Retina (tissue), 1 donor: ENCODE data around the gene REEP1.
A peak's percentile ranks its signal among the peaks of the same experiment; 100 is the strongest.

Experiments used
- DNase-seq: peaks from one replicate; pipeline ENCODE4 v3.0.0-alpha.2; 2016

Gene REEP1, protein sequence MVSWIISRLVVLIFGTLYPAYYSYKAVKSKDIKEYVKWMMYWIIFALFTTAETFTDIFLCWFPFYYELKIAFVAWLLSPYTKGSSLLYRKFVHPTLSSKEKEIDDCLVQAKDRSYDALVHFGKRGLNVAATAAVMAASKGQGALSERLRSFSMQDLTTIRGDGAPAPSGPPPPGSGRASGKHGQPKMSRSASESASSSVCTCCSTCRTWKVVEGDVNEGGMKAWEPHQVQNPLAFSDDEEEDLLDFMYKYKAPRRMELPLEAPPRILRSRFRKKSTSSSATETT

DNA sequence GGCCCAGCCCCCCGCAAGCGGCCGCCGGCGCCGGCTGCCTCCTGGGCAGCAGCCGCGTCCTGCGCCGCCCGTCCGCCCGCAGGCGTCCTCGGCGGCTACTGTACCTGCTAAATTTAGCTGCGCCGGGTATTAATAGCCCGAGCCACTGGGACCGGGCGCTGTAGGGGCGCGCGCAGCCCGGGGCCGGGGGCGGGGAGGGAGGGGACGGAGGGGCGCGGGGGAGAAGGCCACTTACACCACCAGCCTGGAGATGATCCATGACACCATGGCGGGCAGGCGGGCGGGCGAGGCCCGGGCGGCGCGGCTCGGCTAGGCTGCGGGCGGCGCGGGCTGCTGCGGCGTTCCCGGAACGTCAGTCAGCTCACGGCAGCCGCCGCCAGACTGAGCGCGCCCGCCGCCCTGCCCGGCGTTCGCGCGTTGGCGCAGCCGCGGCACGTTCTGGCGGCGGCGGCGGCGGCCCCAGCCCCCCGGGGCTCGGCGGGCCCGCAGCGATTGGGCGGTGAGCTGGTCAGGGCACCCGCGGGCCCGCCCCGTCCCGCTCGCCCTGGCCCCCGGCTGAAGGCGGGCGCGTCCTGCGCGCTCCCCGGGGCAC, at the start of gene REEP1:
Gene REEP1, minus strand, starts transcription at position 383 of the 592 bp plus-strand sequence. Its CDS starts 116 bp downstream, at position 267.
- no peak for DNase-seq

DNA sequence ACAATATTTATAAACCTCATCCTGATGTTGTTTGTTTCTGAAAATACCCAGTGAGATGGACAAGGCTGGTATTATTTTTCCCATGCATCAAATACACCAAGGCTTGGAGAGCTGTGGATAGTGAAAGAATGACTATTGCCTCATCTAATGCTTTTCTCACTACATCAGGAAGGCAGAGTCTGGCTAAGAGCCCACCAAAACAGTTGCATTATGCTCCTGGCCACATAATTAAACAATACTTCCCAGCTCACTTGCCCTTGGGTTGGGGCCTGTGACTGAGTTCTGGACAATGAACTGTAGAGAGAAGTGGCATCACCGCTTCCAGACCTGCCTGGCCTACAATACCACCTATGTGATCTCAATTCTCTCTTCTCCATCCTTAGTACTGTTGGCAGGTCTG, 46.4 kb upstream of the REEP1 start:
- no peak for DNase-seq

DNA sequence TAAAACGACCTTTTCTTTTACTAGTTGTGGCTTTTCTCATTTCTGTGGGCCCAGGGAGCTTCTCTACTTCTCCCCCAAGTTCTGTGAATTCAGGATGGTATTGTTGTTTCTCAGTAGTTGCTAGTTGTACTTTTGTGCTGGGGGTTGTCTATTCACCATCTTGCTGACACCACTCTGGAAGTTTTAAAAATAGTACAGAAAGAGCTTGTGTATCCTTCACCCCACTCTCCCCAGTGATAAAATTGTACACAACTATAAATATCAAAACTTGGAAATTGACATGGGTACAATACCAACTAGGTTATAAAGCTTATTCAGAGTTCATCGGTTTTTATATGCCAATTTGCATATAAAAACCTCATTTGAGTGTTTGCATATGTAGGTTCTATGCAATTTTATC, 45.3 kb upstream of the REEP1 start:
- DNase-seq, result no peak

DNA sequence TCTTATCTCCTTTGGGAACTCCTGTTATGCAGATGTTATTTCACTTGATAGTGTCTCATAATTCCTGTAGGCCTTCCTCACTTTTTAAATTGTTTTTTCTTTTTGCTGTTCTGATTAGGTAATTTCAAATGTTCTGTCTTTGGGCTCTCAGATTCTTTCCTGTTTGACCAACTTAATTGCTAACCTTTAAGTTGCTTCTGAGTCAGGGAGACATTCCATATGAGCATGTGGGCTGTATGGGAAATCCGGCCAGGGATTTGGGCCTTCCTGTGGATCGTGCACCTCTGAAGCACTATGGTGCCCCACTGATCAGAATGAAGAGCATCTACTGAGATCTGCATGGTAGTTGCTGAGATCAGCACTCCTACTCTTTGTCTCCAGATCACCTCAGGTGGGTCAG, 44.7 kb upstream of the REEP1 start:
- no peak for DNase-seq

DNA sequence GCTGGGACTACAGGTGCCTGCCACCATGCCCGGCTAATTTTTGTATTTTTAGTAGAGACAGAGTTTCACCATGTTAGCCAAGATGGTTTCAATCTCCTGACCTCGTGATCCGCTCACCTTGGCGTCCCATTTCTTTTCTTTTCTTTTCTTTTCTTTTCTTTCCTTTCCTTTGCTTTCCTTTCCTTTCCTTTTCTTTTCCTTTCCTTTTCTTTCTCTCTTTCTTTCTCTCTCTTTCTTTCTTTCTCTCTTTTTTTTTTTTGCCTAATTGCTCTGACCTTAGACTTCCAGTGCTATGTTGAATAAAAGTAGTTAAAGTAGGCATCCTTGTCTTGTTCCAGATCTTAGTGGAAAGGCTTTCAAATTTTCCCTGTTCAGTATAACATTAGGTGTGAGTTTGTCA, 41.0 kb upstream of the REEP1 start:
- DNase-seq, result no peak

DNA sequence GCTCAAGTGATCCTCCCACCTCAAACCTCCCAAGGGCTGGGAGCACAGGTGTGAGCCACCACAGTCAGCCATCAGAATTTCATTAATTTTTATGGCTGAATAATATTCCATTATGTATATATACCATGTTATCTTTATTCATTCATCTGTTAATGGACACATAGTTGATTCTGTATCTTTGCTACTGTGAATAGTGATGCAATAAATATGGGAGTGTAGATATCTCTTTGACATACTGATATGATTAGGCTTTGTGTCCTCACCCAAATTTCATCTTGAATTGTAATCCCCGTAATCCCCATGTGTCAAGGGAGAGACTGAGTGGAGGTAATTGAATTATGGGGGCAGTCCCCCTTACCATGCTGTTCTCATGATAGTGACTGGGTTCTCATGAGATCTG, 38.2 kb upstream of the REEP1 start:
- no peak for DNase-seq

DNA sequence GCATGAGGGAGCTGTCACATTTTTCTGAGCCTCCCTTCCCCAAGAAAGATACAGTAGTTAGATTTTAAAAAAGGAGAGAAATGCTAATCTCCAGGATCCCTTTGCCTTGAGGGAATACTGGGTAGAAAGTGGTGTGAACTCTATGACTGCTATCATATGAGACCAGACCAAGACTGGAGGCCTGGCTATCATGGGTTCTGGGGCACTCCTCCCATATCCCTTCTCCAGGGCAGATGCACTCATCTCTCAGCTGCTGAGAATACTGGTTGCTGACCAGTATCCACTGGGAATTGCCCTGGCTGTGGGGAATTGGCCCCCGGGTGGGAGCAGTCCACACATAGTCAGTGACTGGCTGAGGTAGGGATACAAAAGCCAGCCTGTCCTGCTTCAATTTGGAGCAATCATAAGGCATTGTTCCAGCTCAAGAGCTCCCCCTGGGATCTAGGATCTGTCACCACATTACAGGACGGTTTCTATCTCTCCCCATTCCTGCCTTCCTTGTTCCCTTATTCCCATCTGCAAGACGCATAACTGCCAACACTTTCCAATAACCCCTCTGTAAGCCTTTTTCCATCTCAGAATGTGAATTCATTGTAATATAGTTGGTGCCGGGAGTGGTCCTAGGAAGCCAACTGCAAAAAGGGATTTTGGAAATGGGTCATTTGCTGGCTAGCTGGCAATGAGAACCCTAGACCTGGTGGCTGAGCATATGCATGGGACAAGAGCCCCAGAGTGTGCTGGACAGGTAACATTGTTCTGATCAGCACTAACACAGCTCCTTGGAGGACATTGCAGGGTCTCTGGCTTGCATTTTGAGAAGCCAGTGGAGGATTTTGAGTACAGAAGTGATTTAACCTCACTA, 35.4 kb upstream of the REEP1 start:
- peak; percentile 53 for DNase-seq

DNA sequence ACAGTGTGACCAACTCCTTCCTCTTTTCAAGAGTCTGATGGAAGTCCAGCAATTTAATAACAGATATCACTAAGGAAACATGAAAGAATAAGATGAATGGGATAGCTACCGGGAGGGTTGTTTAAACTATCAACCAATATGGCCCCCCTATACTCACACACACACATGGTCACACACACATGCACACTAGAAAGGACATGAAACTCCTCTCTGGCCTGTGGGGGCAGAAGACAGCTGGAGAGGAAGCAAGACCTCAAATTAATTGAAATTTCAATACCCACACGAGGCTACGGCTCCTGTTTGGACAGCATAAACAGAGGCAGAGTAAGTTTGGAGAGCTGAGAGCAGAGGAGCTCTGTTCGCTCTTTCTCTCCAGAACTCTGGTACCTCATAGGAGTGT, 34.7 kb upstream of the REEP1 start:
- DNase-seq, result no peak

DNA sequence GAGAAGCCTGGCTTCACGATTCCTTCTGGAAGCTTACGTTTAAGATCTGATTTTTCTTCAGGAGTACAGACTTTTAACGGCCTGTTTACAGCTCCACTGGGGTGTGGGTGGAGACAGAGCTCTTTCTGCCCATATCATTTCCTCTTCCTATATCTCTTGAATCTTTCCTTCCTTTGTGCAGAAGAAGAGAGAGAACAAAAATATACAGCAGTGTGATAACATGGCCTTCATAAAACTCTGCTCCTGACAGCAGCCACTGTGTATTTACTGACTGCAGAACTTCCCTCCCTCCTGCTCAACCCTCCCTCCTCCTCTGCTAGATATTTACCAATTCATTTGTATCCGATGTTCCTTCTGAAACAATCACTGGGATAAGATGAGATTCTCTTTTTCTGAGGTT, 34.1 kb upstream of the REEP1 start:
- DNase-seq, result no peak

DNA sequence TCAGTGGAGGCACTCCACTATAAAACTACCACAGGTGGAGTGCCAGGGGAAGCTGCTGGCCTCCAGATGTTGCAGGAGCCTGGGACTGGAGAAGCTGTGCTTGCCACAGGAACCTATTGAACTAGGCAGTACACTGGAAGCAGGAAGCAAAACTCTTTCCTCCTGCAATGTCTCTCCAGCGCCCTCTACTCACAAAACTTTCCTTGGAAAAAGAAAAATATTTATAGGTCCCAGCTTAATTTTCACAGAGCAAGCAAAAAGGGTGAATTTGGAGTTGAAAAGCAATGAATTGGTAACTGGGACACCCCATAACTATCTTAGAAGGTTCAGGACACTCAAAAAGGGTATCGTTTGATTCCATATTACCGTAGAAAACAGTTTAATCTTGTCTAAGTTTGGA, 33.2 kb upstream of the REEP1 start:
- no peak for DNase-seq

DNA sequence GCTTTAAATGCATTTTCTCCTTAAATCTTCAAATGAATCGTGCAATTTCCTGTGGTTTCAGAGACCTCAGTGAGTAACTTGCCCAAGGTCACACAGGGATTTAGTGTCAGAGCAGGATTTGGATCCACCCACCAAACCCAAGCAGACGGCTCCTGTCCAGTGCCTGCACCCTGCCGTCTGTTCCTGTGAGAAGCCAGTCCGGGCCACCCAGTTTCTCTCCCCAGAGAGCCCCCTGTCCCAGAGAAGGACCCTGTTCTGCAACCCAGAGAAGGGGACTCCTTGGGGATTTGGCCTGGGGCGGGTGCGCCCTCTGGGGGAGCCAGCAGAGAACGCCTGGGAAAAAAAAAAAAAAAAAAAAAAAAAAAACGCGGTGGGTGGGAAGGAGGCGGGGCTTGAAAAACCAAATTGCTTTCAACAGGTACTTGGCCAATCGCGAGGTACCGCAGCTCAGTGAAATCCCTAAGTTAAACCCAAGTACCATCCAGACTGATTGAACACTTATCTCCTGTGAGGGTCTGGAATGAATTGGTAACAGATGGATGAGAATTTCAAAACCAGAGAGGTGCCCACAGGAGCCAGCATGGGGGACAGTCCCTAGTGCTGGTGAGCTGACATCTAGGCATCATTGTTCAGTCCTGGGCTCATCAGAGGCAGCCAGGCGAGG, 30.9 kb upstream of the REEP1 start:
- DNase-seq, result peak; percentile 79

DNA sequence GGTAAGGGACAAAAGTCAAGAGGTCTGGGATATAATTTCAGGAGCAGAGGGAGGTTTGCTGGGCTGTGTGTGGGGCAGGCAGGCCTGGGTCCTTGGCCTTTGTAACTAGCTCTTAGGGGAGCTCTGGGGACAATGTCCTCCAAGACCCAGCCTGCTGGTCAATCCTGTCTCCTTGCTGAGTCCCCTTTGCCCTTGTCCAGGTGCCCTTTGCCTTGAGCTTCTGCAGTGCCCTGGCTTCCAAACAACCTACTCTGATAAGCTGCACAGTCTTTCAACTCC, 30.0 kb upstream of the REEP1 start:
- DNase-seq, result no peak

DNA sequence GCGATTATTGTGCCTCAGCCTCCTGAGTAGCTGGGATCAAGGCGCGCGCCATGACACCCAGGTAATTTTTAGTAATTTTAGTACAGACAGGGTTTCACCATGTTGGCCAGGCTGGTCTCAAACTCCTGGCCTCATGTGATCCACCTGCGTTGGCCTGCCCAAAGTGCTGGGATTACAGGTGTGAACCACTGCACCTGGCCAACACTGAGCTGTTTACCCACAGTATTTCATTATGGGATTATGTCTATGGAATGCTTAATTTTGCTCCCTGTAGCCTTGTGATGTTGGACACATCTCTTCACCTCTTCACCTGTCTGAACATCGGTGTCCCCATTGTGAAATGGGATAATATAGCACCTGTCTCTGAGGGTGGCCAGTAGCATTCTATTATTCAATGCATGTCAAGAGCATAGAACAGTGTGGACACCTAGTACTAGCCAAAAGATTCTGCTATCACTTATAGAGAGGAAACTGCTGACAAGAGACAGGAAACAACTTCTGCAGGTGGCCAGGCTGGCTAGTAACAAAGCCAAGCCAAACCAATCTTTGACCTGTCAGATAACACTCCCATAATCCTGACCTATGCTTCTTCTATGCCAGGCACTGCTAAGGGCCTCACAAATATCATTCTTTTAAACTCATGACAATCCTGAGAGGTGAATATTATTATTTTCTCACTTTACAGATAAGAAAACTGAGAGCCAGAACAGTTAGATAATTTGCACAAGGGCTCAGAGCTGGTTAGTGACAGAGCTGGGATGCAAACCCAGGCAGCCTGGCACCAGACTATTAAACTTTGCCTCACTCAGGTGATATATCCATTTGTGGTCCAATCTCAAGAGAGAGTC, 29.4 kb upstream of the REEP1 start:
- DNase-seq, result no peak

DNA sequence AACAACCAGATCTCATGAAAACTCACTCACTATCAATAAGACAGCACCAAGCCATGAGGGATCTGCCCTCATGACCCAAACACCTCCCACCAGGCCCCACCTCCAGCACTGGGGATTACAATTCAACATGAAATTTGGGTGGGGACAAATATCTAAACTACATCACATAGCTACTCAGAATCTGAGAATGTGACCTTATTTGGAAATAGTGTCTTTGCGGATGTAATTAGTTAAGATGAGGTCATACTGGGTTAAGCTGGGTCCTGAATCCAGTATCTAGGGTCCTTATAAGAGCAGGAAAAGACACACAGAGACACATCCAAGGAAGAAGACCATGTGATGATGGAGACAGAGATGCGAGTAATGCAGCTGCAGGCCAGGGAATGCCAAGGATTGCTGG, 27.5 kb upstream of the REEP1 start:
- no peak for DNase-seq

DNA sequence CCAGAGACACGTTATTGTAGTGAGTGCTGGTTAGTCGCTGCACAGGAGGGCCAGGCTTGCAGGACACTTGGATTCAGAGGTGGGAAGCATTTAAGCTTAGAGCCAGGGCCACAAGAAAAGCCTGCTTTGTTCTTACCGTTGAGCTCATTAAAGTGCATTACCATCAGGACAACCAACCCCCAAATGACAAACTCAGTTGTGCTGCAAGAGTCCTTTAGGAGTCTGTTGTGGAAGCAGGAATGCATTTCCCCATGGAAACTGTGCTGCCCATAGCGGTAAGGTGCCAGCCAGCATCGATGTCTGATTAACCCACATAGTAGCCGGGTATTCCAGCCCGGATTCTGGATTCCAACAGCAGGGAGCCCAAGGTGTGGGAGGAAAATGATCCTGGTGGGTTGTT, 23.4 kb upstream of the REEP1 start:
- DNase-seq, result peak; percentile 79

DNA sequence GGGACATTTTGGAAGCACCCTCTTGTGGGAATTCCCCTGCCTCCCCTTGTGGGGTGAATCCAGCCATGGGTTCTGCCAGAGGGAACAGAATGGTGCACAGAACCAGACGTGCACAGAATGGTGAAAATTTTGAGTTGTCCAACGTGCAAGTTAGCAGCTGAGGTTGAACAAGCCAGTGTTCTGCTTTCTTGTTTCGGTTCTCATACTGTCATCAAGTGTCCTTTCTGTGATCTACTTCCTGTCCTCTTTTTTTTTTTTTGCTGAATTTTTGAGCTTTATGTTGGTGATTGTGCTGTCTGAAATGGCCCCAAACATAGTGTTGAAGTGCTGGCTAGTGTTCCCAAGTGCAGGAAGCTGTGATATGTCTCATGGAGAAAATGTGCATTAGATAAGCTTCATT, 21.5 kb upstream of the REEP1 start:
- no peak for DNase-seq

DNA sequence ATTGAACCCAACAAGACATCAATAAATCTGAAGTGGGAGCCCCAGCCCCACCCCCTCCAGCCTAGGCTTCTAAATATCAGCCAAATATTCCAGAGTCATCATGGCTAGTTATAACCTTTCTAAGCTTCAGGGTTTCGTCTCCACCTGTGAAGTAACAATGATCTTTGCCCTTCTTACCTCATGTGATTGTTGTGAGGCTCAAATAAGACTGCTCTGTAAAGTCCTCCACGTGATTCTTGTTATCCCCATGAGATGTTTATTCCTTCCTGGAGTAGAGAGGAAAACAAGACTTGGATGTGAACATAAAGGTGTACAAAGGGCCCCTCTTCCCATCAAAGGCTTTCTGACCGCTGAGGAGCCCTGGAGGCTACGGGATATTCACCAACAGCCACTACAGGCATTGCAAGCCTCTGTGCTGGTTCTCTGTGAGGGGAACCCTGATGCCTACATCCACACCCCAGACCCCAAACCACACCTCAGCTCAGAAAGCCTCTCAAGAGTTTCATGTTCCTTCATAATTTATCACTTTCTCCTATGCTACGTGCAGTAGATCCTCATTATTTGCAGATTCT, 20.1 kb upstream of the REEP1 start:
- DNase-seq, result no peak

DNA sequence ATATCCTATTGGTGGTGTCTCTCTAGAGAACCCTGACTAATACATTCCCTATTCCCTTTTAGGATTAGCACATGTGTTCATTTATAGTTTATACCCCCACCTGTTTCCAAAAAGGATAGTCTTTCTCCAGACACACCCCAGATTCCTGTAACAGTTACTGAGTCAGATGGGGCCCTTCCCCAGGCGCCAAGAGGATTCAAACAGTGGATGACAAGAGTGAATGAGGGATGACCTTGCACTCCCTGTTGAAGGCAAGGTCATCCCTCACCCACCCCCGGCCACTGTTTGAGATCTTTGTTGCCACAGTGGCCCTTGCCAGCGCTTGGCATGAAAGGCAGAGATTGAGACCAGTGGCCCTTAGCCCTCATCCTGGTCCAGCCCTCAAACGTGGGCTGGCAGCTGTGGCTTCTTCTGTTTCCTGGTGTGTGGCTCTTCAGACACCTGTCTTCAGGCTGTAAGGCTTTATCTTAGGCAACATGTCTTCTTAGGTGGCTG, 15.3 kb upstream of the REEP1 start:
- DNase-seq, result no peak

DNA sequence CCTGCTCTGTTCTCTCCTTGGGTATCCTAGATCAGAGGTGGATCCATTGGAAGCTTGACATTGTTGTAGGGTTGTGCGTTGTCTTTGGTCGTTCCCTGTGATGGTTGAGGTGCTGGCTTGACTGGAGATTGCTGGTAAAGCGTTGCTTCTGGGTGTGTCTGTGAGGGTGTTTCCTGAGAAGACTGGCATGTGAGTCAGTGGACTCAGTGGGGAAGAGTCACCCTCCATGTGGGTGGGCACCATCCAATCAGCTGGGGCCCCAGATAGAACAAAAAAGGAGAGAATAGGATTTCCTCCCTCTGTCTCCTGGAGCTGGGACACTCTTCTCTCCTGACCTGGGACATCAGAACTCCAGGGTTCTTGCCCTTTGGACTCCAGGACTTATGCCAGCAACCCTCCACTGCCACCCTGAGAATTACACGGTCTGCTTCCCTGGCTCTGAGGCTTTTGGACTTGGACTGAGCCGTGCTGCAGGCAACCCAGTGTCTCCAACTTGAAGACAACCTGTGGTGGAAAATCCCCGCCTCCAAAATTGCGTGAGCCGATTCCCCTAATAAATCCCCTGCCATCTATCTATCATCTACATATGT, 14.8 kb upstream of the REEP1 start:
- DNase-seq, result no peak

DNA sequence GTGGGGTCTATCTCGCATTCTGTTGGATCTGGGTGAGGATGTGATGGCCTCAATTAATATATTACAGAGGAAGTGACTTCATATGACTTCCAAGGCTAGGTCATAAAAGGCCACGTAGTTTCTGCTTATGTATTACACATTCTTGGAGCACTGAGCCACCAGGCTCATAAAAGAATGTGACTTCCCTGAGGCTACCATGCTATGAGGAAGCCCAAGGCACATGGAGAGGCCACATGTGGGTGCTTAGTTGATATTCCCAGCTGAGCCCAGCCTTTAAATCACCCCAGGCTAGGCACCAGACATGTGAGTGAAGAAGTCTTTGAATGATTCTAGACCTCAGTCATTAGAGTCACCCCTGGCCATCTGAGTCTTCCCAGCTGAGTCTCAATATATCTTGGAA, 13.3 kb upstream of the REEP1 start:
- DNase-seq, result no peak

DNA sequence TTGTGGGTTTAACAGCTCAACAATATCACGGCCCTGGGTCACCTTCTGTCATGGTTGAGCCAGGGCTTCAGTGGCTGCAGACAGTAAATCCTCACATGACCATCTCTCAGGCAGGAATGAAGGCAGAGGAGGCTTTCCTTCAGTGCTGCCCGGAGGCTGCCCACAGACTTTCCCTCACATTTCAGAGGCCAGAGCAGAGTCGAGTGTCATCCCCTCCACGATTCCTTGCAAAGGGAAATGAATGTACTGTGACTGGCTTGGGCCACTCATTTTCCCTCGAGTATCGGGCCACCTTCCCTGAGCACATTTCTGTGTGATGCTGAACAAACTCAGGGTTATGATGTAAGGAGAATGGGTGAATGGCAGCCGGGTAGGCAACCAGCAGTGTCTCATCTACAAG, 10.0 kb upstream of the REEP1 start:
- no peak for DNase-seq
